K562 (cell line): Measurements from ENCODE around the gene PHETA1. TPM values are rescaled to one million over a fixed set of nuclear protein-coding genes. Genes with fewer than 3 reads are reported as not detected.

Source experiments
- ARID4B ChIP-seq: sonication (generic); formaldehyde crosslinking; IDR thresholded peaks from 2 replicates; pipeline ENCODE4 v1.8.0; 2022; ENCODE audit warnings: mild to moderate bottlenecking, missing genetic modification reagents
- ATF7 ChIP-seq: fragments of 450-650 bp; IDR thresholded peaks from 2 replicates; pipeline ENCODE4 v1.7.1; 2014; ENCODE audit warnings: mild to moderate bottlenecking, moderate library complexity
- BCL6 ChIP-seq: fragments of 250-450 bp; sonication (Bioruptor Pico); IDR thresholded peaks from 2 replicates; pipeline ENCODE4 v1.4.0; 2020
- BRD9 ChIP-seq: fragments of 450-650 bp; IDR thresholded peaks from 2 replicates; pipeline ENCODE4 v1.6.1; 2018; ENCODE audit warnings: low read depth; ENCODE audit not compliant: partially characterized antibody
- CBX3 ChIP-seq, 2 experiments: IDR thresholded peaks; 1 replicate in 1 of 2; 2 replicates in 1 of 2; pipeline ENCODE4 v1.6.1; 2012; ENCODE audit warnings: inconsistent platforms in 2 of 2, low read length in 2 of 2, borderline replicate concordance in 1 of 2, control low read depth in 1 of 2
- E2F6 ChIP-seq, 2 experiments: IDR thresholded peaks; 2 replicates each; pipeline ENCODE4 v1.6.1; 2011; ENCODE audit warnings: borderline replicate concordance in 1 of 2, control low read depth in 1 of 2, low read depth in 1 of 2, low read length in 1 of 2, mild to moderate bottlenecking in 1 of 2, mixed read lengths in 1 of 2, moderate library complexity in 1 of 2; ENCODE audit not compliant: insufficient read depth in 1 of 2, insufficient read length in 1 of 2, poor library complexity in 1 of 2, severe bottlenecking in 1 of 2; ENCODE audit errors: extremely low read depth in 1 of 2
- HNRNPK ChIP-seq: fragments of 200-400 bp; formaldehyde crosslinking; IDR thresholded peaks from one replicate; pipeline ENCODE4 v1.6.1; 2018; ENCODE audit warnings: mild to moderate bottlenecking, low read depth, low read length; ENCODE audit not compliant: poor library complexity, severe bottlenecking
- KLF16 ChIP-seq: IDR thresholded peaks from 2 replicates; pipeline ENCODE4 v1.6.1; 2016; ENCODE audit warnings: antibody characterized with exemption
- MAFG ChIP-seq: fragments of 450-650 bp; conservative IDR thresholded peaks from 2 replicates; pipeline ENCODE4 v1.6.1; 2016; ENCODE audit warnings: missing genetic modification characterization, missing compliant biosample characterization
- MAFK ChIP-seq: IDR thresholded peaks from 2 replicates; pipeline ENCODE4 v1.6.1; 2011; ENCODE audit warnings: low read length, improper control_type of control experiment
- MTA1 ChIP-seq: fragments of 450-650 bp; IDR thresholded peaks from 2 replicates; pipeline ENCODE4 v1.6.1; 2017; ENCODE audit warnings: borderline replicate concordance
- NFE2 ChIP-seq: IDR thresholded peaks from 2 replicates; pipeline ENCODE4 v1.6.1; 2014; ENCODE audit warnings: antibody characterized with exemption, low read depth
- NFIX ChIP-seq: fragments of 250-450 bp; sonication (Bioruptor Pico); IDR thresholded peaks from 2 replicates; pipeline ENCODE4 v1.4.0; 2020; ENCODE audit warnings: low read depth, mild to moderate bottlenecking, moderate library complexity
- PRMT5 ChIP-seq: sonication (generic); formaldehyde crosslinking; IDR thresholded peaks from 2 replicates; pipeline ENCODE4 v1.5.0; 2020; ENCODE audit warnings: missing genetic modification reagents
- SIN3B ChIP-seq: fragments of 450-650 bp; IDR thresholded peaks from 2 replicates; pipeline ENCODE4 v1.6.1; 2017; ENCODE audit warnings: low read depth, mild to moderate bottlenecking, moderate library complexity
- SNIP1 ChIP-seq: fragments of 450-650 bp; IDR thresholded peaks from 2 replicates; pipeline ENCODE4 v1.7.1; 2017; ENCODE audit warnings: low read depth, mild to moderate bottlenecking
- STAG1 ChIP-seq: sonication (generic); formaldehyde crosslinking; IDR thresholded peaks from 2 replicates; pipeline ENCODE4 v1.5.0; 2020; ENCODE audit warnings: missing genetic modification reagents, borderline replicate concordance
- XRCC3 ChIP-seq: fragments of 450-650 bp; IDR thresholded peaks from 2 replicates; pipeline ENCODE4 v1.6.1; 2017; ENCODE audit warnings: mild to moderate bottlenecking, moderate library complexity
- ZNF316 ChIP-seq: fragments of 450-650 bp; IDR thresholded peaks from 2 replicates; pipeline ENCODE4 v1.6.1; 2016
- ZNF584 ChIP-seq: fragments of 200-800 bp; sonication (Bioruptor generic); IDR thresholded peaks from 2 replicates; pipeline ENCODE4 v1.6.1; 2016; ENCODE audit warnings: low read depth, mild to moderate bottlenecking, missing genetic modification characterization, missing compliant biosample characterization
- ZNF695 ChIP-seq: fragments of 450-650 bp; formaldehyde crosslinking; IDR thresholded peaks from 2 replicates; pipeline ENCODE4 v1.4.0; 2020; ENCODE audit warnings: mild to moderate bottlenecking, moderate library complexity
- polyA plus RNA-seq, 8 experiments: library from polyadenylated mRNA; depleted of rRNA in 4 of 8; stranded (reverse) in 5 of 8; unstranded in 3 of 8; fragments of >200 nt; fragmentation: Nextera tagmentation in 2 of 8; fragmentation: Illumina TruSeq in 1 of 8; extraction: Ambion mirVana in 2 of 8; extraction: Trizol in 1 of 8; gene quantifications; 2 replicates each; pipeline versions ENCODE4 v1.2.1 to v1.2.3, GENCODE V29; 2011 to 2014; ENCODE audit warnings: inconsistent platforms in 1 of 8, missing spikeins in 1 of 8
- total RNA-seq, 7 experiments: library from RNA; depleted of rRNA in 6 of 7; stranded (reverse); fragments of >200 nt in 6 of 7; fragmentation: Illumina TruSeq in 2 of 7; extraction: Trizol in 2 of 7; gene quantifications; 2 replicates each; pipeline versions ENCODE4 v1.2.1 to v1.2.3, GENCODE V29; 2011 to 2021; ENCODE audit warnings: low replicate concordance in 1 of 7
- TF ChIP-seq, protein P1 (sequence below), 2 experiments: fragments of 450-650 bp in 1 of 2; sonication (generic) in 1 of 2; formaldehyde crosslinking in 1 of 2; IDR thresholded peaks in 1 of 2; conservative IDR thresholded peaks in 1 of 2; 2 replicates each; pipeline versions ENCODE4 v1.6.1 to v1.8.1; 2016 to 2023; ENCODE audit warnings: mild to moderate bottlenecking in 2 of 2, moderate library complexity in 2 of 2, inconsistent platforms in 1 of 2, missing genetic modification reagents in 1 of 2

Gene PHETA1
- total and polyA plus RNA-seq, 9 of the 15 experiments (the other 6 are each of a cell fraction or from before 2014, with no cell fraction given) = 0.03 to 12.4 (median 3.0) TPM

DNA sequence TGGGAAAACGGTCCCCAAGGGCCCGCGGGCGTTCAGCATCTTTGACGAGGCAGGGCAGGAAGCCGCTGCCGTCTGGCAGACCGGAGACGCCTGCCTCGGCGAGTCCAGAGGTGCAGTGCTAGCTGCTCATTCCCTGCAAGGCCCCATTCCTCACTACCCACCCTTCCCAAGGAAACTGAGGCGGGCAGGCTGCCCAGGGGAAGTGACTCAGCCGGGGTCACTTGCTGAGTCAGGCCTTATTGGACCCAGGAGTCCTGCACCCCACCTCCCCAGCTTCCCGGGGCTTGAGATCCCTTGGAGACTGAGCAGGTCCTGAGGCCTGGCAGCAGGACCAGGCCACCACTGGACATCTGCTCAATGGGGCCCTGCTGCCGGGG lies 40.5 kb upstream of the PHETA1 start (continued):
- TF ChIP-seq ARID4B = 0 out of 2 replicates have a peak, but pooled peaks have one; percentile 15
- no peak for TF ChIP-seq ZNF695 (CRISPR knock-in tag)
- TF ChIP-seq XRCC3 = no peak
- TF ChIP-seq STAG1 = no peak
- TF ChIP-seq MAFG = peak; percentile 39
- peak; percentile 2 for TF ChIP-seq BRD9
- 0 out of 2 replicates have a peak, but pooled peaks have one; percentile 3 for TF ChIP-seq ZNF584 (CRISPR knock-in tag)
- no peak for TF ChIP-seq PRMT5 (CRISPR knock-in tag)
- no peak for TF ChIP-seq KLF16
- TF ChIP-seq BCL6 (CRISPR knock-in tag) = no peak
- TF ChIP-seq MTA1 = 0 out of 2 replicates have a peak, but pooled peaks have one; percentile 11
- no peak for TF ChIP-seq SIN3B
- TF ChIP-seq ATF7 = no peak
- no peak for TF ChIP-seq E2F6 (IDR thresholded peaks at IDR 0.05; ENCODE audit: borderline replicate concordance in 1 of 2, extremely low read depth in 1 of 2, insufficient read depth in 1 of 2, insufficient read length in 1 of 2, low read depth in 1 of 2, low read length in 1 of 2, poor library complexity in 1 of 2, severe bottlenecking in 1 of 2)
- TF ChIP-seq SNIP1 = no peak
- TF ChIP-seq NFIX = no peak
- TF ChIP-seq ZNF316 = peak; percentile 89
- TF ChIP-seq, protein P1, sequence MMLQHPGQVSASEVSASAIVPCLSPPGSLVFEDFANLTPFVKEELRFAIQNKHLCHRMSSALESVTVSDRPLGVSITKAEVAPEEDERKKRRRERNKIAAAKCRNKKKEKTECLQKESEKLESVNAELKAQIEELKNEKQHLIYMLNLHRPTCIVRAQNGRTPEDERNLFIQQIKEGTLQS (IDR thresholded peaks at IDR 0.05) = no peak
- TF ChIP-seq, protein P1 (CRISPR knock-in tag; conservative IDR thresholded peaks at IDR 0.05) = no peak
- TF ChIP-seq MAFK = 0 out of 2 replicates have a peak, but pooled peaks have one; percentile 12
- no peak for TF ChIP-seq HNRNPK
- TF ChIP-seq CBX3 (IDR thresholded peaks at IDR 0.05; ENCODE audit: borderline replicate concordance in 1 of 2, low read length in 2 of 2) = no peak
- peak; percentile 21; the same call in 1 of the 2 replicates for TF ChIP-seq NFE2
